Activated gamma-delta T cell (primary cell): ENCODE data around the gene RAF1.
"Not testable (repeated sequence)": the region's sequence is repeated elsewhere in the genome, so short reads cannot be mapped to it uniquely, and the experiment has no call there.

ENCODE experiments used
- DNase-seq: peaks from one replicate; lab custom pipeline; 2025; lab: John Stamatoyannopoulos, UW

RAF1 gene

DNA sequence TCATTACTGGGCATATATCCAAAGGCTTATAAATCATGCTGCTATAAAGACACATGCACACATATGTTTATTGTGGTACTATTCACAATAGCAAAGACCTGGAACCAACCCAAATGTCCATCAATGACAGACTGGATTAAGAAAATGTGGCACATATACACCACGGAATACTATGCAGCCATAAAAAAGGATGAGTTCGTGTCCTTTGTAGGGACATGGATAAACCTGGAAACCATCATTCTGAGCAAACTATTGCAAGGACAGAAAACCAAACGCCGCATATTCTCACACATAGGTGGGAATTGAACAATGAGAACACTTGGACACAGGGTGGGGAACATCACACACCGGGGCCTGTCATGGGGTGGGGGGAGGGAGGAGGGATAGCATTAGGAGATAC lies 23.1 kb downstream of the RAF1 start:
- not testable (repeated sequence) for DNase-seq

DNA sequence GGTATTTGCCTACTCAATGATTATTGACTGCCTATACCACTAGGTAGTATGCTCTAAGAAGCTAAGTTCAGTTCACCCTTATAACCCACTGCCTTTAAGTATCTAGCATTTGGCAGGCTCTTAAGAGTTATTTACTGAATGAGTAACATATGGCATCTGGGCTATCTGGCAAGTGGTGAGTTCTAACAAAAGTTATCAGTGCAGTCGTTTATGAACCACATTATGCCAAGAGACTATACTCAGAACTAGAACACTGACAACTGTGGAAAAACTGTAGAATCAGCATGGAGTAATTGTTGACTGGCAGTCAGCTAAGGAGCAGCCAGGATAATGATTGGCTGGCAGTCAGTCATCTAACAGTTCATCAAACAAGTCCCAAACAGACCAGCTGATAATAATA lies 25.8 kb downstream of the RAF1 start:
- no peak for DNase-seq

DNA sequence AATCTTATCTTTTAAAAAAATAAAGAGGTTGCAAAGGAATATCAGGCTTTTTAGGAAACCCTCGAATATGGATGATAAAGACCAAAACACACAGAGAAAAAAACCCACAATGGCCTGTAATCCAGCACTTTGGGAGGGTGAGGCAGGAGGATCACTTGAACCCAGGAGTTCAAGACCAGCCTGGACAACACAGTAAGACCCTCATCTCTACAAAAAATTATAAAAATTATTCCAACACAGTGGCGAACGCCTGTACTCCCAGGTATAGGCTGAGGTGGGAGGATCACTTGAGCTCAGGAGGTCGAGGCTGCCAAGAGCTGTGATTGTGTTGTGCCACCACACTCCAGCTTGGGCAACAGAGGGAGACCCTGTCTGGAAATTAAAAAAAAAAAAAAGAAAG lies 30.8 kb downstream of the RAF1 start:
- no peak for DNase-seq

DNA sequence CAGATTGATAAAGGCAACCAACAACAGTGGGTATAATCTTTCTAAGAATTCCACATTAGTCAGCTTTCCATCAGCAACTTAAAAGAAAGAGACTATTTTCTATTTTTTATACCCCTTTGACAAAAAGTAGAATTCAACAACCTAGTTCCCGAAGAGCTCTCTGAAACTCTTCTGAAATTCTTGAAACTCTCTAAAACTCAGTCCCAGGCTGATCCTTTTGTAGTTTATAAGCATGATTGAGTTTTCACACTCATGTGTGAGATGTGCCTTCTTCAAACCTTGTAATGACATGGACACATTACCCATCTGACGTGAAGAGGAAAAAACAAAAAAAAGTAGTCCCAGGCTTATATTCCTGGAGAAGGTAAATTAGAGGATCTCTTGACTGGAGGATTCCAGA lies 31.4 kb downstream of the RAF1 start:
- DNase-seq: no peak

DNA sequence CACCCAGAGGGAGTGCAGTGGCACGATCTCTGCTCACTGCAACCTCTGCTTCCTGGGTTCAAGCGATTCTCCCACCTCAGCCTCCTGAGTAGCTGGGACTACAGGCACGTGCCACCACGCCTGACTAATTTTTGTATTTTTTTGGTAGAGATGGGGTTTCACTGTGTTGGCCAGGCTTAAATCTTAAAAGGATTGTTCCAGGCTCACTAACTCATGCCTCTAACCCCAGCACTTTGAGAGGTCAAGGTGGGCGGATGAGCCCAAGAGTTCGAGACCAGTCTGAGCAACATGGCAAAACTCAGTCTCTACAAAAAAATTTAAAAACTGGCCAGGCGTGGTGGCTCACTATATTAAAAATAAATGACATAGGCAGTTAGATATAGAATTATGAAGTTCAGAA lies 33.1 kb downstream of the RAF1 start:
- DNase-seq: not testable (repeated sequence)

DNA sequence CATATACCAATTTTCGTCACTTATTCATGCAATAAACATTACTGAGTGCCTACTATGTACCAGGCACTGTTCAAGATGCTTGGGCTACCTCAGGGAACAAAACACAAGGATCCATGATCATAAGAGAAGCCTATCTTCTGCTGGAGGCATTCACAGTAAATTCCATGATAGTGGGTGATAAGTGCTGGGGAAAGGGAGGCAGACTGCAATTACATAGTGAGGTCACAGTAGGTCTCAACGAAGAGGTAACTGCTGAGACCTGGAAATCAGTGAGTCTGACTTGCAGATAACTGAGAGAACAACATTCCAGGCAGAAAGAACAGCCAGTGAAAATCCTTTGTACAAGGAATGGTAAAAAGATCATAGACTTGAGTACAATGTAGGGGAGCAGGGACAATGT lies 33.6 kb downstream of the RAF1 start:
- no peak for DNase-seq

DNA sequence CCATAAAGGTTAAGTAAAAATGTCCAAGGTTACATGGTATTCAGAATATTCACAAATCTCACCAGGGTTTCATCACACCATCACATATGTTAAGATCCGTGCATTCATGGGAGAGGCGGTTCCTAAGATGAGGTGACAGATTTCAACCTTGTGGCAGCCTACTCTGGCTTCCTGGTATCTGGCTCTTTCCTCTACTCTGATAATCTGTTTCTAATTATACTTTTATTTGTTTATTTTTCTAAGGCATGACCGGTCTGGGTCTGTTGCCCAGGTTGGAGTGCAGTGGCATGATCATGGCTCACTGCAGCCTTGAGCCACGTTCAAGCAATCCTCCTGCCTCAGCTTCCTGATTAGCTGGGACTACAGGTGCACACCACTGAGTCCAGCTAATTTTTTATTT lies 34.4 kb downstream of the RAF1 start:
- no peak for DNase-seq

DNA sequence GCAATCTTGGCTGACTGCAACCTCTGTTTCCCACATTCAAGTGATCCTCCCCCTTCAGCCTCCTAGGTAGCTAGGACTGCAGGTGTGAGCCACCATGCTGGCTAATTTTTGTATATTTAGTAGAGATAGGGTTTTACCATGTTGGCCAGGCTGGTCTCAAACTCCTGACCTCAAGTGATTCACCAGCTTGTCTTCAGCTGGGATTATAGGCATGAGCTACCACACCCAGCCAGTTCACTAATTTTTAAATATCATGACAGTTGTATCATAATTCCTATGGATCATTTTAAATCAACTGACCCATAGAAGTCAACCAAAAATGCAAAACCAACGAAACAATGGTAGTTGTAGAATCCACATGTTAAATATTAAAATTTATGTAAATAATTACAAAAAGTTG lies 35.1 kb downstream of the RAF1 start:
- no peak for DNase-seq

DNA sequence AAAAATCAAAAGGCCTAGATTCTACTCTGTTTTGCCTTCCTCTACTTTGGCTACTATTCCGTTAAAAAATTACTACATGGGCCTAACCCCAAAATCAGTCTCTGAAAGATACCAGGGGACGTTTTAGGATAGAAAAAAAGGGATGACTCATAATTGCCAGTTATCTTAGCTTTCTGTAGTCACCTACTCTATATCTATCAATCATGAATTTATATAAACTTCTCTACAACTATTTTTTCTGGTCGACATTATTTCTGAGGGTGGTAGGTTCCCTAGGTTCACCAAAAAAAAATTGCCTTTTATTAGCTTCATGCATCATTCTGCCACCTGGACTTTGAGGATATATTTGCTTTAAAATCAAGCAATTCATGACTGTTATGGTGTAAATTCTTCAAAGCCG lies 36.5 kb downstream of the RAF1 start:
- no peak for DNase-seq

DNA sequence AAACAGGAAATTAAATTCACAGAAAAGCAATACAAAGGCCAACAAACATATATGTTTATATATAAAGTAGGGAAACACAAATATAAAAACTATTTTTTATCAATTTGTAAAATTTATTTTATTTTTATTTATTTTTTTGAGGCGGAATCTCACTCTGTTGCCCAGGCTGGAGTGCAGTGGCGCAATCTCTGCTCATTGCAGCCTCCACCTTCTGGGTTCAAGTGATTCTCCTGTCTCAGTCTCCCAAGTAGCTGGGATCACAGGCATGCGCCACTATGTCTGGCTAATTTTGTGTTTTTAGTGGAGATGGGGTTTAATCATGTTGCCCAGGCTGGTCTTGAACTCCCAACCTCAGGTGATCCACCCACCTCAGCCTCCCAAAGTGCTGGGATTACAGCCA lies 39.0 kb downstream of the RAF1 start:
- DNase-seq: not testable (repeated sequence)

DNA sequence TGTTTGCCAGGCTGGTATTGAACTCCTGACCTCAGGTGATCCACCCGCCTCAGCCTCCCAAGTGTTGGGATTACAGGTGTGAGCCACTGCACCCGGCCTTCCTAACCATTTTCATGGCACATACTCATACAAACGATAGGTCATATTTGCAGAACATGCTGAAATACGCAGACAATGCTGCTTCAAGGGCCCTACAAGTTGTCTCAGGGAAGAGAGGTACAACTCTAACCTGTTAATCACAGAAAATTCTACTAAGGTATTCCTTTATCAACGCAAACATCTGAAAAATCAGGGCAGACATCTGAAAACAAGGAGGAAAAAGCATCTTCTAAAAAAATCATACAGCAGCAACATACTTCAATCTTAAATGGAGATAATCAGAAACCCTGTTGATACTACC lies 39.9 kb downstream of the RAF1 start:
- DNase-seq: no peak

DNA sequence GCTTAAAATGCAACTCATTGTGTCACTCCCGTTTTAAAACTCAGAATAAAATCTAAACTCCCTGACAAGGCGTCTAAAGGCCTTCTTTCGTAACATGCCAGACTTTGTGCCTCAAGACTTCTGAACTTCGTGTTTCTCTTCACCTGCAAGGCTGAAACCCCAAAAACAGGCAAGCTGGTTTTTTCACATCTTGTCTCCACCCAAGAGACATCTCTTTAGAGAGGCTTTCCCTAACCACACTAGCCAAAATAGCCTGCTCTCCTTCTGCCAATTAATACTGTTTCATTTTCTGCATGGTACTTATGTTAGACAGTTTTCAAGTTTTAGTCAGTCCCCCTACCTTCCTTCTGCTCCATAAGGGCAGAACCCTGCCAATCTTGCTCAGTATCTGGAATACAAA lies 41.6 kb downstream of the RAF1 start:
- no peak for DNase-seq

DNA sequence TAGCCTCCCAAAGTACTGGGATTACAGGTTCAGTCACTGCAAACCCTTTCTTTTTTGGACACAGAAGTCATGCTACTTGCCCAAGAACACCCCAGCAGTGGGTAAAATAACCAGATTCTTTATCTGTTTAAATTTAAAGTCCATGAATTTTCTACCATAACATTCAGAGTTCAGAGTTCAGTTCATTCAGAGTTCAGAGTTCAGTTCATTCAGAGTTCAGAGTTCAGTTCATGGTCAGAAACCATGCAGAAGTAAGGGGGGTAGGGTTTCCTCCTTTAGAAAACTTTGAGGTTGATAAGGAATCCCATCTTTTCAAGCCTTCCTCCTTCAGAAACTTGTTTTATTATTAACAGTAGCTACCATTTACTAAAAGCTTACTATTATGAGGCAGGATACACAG lies 43.2 kb downstream of the RAF1 start:
- DNase-seq: no peak

DNA sequence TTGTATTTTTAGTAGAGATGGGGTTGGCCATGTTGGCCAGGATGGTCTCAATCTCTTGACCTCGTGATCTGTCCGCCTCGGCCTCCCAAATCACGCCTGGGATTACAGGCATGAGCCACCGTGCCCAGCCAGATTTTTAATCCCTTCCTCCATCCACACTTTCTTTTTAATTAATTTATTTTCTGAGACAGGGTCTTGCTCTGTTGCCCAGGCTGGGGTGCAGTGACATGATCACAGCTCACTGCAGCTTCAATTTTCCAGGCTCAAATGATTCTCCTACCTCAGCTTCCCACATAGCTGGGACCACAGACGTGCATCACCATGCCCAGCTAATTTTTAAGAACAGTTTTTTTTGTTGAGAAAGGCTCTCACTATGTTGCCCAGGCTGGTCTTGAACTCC lies 43.6 kb downstream of the RAF1 start:
- DNase-seq: no peak

DNA sequence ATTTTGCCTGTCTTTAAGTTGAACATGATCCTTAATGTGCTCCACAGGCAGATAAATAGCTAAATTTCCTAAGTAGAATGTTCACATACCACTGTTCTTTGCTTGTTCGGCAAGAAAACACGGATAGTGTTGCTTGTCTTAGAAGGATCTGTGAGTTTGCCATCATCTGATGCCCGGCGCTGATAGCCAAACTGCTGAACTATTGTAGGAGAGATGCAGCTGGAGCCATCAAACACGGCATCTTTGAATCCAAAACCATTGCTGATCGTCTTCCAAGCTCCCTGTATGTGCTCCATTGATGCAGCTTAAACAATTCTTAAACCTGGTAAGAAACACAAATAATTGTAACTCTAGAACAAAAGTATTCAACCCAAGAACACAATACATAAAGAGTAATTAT lies 45.5 kb downstream of the RAF1 start:
- DNase-seq: no peak

DNA sequence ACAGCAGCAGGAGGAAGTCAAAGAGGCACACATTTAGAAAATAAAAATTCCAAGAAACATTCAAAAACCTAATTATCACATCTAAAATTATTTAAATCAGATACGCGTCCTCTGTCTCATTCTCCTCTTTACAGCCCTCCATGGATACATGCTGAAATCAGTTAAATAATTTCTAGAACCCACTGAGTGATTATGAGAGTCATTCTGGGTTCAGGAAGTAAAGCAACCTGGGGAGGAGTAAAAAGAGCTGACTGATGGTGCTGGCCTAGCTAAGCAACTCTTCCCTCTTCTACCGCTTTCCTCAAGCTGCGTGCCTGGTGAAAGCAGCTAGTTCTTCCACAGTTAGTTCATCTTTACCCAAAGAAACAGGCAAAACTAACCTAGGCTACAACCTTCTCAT lies 48.7 kb downstream of the RAF1 start:
- DNase-seq: no peak

DNA sequence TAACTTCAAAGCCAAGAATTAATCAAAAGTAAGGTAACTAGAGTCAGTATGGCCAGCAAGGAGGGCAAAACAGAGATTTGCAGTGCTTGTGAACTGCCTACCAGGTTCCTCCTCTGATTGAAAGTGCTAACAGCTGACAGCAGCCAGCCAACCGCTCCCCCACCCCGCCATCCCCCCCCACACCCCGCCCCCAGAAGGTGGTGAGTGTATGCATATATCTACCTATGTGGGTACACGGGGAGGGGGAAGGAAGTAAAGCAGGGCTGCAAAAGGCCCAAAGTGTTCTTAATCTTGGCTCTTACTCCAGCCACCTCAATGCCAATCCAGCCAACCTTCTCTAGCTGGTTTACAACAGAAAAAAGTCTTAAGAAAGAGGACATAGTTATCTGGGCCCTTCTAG lies 50.7 kb downstream of the RAF1 start:
- no peak for DNase-seq

DNA sequence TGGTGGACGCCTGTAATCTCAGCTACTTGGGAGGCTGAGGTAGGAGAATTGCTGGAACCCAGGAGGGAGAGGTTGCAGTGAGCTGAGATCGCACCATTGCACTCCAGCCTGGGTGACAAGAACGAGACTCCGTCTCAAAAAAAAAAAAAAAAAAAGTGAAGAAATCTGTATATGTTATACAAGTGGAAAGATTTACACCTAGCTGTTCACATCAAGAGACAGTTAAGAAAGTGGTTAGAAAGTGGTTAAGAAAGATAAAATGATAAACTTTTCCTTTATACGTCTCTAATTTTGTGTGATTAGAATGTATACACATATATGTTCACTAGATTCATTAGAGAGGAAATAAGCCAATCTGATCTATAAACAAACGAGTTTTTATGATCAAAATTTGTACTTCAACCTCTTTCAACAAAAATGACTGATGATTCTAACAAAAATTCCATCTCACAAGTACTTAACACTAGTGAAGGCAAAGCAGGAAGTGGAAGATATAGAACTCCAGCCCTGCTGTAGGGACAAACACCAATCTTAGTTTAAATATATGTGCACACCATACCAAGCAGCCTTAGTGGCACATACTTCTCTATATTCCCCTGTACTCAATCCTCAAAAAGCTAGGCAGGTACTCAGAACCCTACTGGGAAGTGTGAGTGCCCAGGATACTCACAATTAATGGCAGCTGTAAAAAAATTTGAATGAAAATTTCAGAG lies 51.2 kb downstream of the RAF1 start:
- DNase-seq: no peak

DNA sequence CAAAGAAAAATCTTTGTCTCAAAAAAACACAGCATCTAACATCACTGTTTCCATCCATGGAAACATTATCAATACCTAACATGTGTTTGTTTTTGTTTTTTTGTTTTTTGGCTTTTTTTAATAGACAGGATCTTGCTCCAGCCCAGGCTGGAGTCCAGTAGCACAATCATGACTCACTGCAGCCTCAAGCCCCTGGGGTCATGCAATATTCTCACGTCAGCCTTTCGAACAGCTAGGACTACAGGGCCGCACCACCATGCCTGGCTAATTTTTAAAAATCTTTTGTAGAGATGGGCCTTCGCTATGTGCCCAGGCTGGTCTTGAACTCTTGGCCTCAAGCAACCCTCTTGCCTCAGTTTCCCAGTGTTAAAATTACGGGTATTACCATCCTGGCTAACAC lies 52.8 kb downstream of the RAF1 start:
- DNase-seq: no peak

DNA sequence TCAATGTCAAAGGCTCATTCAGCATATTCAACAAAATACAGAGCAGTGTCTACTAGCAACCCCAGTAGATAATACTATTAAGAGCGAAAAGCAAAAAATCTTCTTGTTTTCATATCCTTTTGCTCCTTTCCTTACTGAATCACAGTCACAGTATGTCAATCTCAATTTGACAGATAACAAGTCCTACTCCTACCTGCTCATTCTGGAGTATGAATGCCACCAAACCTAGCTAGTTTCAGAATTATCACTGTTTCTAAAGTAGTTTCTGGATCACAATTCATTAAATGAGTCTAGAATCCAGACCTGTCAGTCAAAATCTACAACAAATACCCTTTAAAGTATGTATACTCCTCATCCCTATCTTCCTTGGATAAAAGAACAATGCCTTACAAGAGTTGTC lies 55.5 kb downstream of the RAF1 start:
- no peak for DNase-seq

DNA sequence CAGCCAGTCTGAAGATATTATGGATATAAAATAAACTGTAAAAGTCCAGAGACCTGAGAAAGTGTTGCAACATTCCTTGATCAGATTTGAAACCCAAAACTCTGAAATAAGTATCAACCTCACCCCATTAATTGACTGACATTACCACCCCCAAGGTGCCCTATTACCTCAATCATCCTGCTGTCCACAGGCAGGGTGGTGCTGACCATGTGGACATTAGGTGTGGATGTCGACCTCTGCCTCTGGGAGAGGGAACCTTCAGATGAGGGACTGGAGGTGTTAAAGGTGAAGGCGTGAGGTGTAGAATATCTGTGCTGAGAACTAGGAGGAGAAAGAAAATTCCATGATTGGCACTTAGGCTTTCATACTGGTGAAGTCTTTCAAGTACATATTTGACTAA lies 59.9 kb downstream of the RAF1 start:
- no peak for DNase-seq

DNA sequence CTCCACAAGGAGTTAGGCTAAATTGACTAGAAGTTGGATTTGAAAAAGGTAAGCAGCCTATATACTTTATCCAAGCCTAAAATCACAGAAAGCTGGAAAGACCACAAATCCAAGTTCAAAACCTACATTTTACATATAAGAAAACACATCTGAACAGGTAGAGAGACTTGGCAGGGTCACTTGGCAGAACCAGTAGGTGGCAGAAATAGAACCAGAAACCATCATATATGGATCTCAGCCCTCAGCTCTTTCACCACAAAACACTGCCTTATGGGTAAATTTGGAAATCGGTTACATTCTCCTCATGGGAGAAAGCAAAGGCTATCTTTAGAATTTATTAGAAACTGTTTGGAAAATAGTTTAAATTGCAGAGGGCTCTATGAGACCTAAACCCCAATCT lies 62.8 kb downstream of the RAF1 start:
- no peak for DNase-seq

DNA sequence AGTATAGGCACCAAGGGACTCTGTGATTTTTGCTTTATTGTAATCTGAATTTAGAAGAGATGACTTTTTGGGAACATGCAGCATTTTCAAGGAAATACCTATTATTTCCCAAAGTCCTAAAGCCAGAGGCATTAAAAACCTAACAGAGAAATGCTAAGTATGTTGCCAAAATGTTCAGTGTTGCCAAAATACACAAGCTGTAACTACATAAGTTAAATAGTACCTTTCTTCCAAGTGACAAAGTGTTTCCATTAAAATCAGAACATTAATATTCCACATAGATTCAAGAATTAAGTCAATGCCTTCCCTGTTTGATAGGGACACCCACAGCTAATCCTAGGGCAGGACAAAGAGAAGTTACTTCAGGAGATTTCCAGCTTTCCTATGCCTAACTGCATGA lies 65.0 kb downstream of the RAF1 start:
- DNase-seq: no peak

DNA sequence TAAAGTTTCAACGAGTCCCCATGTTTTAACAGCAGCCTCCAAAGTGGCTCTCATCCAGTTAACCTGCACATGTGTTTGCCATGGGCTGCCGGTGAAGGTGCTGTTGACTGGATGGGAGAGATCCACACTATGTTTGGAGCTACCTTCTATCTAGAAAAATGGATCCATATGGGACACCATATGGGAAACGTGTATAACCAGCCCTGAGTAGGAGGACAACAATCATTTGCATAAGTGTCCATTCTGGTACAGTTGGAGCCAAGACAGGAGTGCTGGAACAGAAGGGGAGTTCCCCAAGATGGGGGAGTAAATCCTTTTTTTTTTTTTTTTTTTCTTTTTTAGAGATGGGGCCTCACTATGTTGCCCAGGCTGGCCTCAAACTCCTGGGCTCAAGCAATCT lies 70.4 kb downstream of the RAF1 start:
- no peak for DNase-seq
